ENCODE measurements around the gene DHTKD1. TPM values are rescaled to one million over a fixed set of nuclear protein-coding genes. Genes with fewer than 3 reads are reported as not detected.

The DHTKD1 gene
- total RNA-seq, 6 experiments from 2014 or later = 65.8 to 166 (median 100) TPM

GRCh38 chr10:12056748-12057147 lies 12.0 kb upstream of the DHTKD1 start:
- DNase-seq (no peak), ATAC-seq (no peak)
- H3K4me3 ChIP-seq = no peak overlapping the region
- H3K27ac ChIP-seq = no peak overlapping the region
- WGBS (ENCODE audit: insufficient coverage, low coverage, low lambda C conversion rate, missing lambda C conversion rate) = 0% methylated on average over 1 of the region's 4 CpGs
- intact Hi-C loops (cut with DNase I) = no loop called here
- H3K36me3 ChIP-seq = no peaks in the 10 kb centered on the region
- no peak for TF ChIP-seq POLR2A (IDR thresholded peaks at IDR 0.05)
- no peak for TF ChIP-seq CTCF (IDR thresholded peaks at IDR 0.05)
- H3K27me3 ChIP-seq = no peaks in the 10 kb centered on the region
- H3K4me1 ChIP-seq = peaks cover 0 to 14% (median 4%) of the 10 kb centered on the region in 4 donors
- no peaks in the 10 kb centered on the region for H3K9me3 ChIP-seq

GRCh38 chr10:12061124-12061523 lies 7.6 kb upstream of the DHTKD1 start:
- TF ChIP-seq CTCF (IDR thresholded peaks at IDR 0.05) (no peak), POLR2A (IDR thresholded peaks at IDR 0.05) (no peak)
- H3K27ac ChIP-seq = no peak overlapping the region
- no peak for DNase-seq
- H3K4me1 ChIP-seq = no peaks in the 10 kb centered on the region
- no peaks in the 10 kb centered on the region for H3K9me3 ChIP-seq
- intact Hi-C loops (cut with DNase I) = no loop called here
- no peaks in the 10 kb centered on the region for H3K27me3 ChIP-seq
- 66% methylated on average over 4 of the region's 4 CpGs for WGBS (ENCODE audit: insufficient coverage, low coverage, low lambda C conversion rate, missing lambda C conversion rate)
- H3K36me3 ChIP-seq = no peaks in the 10 kb centered on the region
- peak; percentile 30 to 90 (median 43) for ATAC-seq
- no peak overlapping the region for H3K4me3 ChIP-seq

DNA sequence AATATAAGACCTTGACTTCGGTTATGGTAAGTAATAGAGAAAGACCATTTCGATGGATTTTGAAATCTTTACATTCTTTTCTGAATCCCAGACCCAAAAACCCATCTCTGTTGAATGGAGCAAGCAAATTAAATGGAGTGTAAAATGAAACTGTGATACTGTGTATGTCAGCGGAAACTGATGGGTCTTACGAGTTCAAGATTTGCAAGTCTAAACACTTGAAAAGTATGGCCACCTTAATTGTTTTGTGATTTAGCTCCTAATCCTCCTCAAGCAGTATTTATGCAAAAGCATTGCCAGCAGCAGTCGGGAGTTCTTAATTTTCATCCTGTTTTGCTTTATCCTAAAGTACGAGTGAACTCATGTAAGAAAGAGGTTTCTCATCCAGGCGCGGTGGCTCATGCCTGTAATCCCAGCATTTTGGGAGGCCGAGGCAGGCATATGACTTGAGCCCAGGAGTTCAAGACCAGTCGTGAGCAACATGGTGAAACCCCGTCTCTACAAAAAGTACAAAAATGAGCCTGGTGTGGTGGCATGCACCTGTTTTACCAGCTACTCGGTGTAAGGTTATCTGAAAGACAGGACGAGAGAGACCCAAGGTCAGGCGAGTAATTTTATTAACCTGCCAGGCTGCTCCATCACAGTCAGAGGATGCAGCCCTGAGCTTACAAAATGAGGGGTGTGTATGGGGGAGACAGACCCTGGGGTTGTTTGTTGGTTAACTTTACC lies 5.8 kb upstream of the DHTKD1 start:
- no peak for ATAC-seq
- Histone ChIP-seq H3K36me3 (no peaks in the 10 kb centered on the region), H3K9me3 (no peaks in the 10 kb centered on the region), H3K4me3 (no peak overlapping the region), H3K27ac (no peak overlapping the region), H3K4me1 (no peaks in the 10 kb centered on the region), H3K27me3 (no peaks in the 10 kb centered on the region)
- no peak for DNase-seq
- intact Hi-C loops (cut with DNase I) = no loop called here
- TF ChIP-seq POLR2A (IDR thresholded peaks at IDR 0.05) = no peak
- no peak for TF ChIP-seq CTCF (IDR thresholded peaks at IDR 0.05)
- 81% methylated on average over 14 of the region's 14 CpGs for WGBS (ENCODE audit: insufficient coverage, low coverage, low lambda C conversion rate, missing lambda C conversion rate)

GRCh38 chr10:12063483-12063818 lies 5.3 kb upstream of the DHTKD1 start:
- Histone ChIP-seq H3K4me1 (no peaks in the 10 kb centered on the region), H3K27ac (no peak overlapping the region), H3K27me3 (no peaks in the 10 kb centered on the region), H3K36me3 (no peaks in the 10 kb centered on the region), H3K4me3 (no peak overlapping the region), H3K9me3 (no peaks in the 10 kb centered on the region)
- WGBS (ENCODE audit: insufficient coverage, low coverage, low lambda C conversion rate, missing lambda C conversion rate) = 92% methylated on average over 3 of the region's 3 CpGs
- no peak for TF ChIP-seq POLR2A (IDR thresholded peaks at IDR 0.05)
- TF ChIP-seq CTCF (IDR thresholded peaks at IDR 0.05) = no peak
- intact Hi-C loops (cut with DNase I) = no loop called here
- DNase-seq = no peak
- no peak for ATAC-seq
